Activated T-cell treated with anti-CD3 and anti-CD28 coated beads, Interleukin-2, amount 50 U/mL, for 4 hours (primary cell): ENCODE measurements around the gene IFT52. TPM values are rescaled to one million over a fixed set of nuclear protein-coding genes. Genes with fewer than 3 reads are reported as not detected.

Source experiments
- ATAC-seq, 2 donors: fragments of 200-7000 bp; cut with Tn5 transposase; one replicate each; pipeline ENCODE4 v1.10.0; 2021
- DNase-seq: peaks from one replicate; pipeline ENCODE4 v3.0.0-alpha.2; 2020
- H3K27me3 Mint-ChIP-seq: one replicate; pipeline ENCODE4 v1.8.0; 2021; ENCODE audit warnings: low read depth, mixed read lengths
- H3K36me3 Mint-ChIP-seq: one replicate; pipeline ENCODE4 v1.8.0; 2022; ENCODE audit warnings: mixed read lengths; ENCODE audit not compliant: insufficient read depth
- H3K4me1 Mint-ChIP-seq: one replicate; pipeline ENCODE4 v1.8.0; 2021; ENCODE audit warnings: low read depth, mixed read lengths
- H3K4me3 Mint-ChIP-seq: one replicate; pipeline ENCODE4 v1.8.0; 2021; ENCODE audit warnings: mild to moderate bottlenecking, moderate library complexity, mixed read lengths
- H3K9me3 Mint-ChIP-seq: one replicate; pipeline ENCODE4 v1.8.0; 2021; ENCODE audit warnings: mixed read lengths
- total RNA-seq, 3 donors: library from RNA; stranded (reverse); gene quantifications; one replicate each; pipeline ENCODE4 v1.2.1, GENCODE V29; 2021

The IFT52 gene
- 10 to 100 TPM; 13.5 to 16.1 (median 14.2) TPM for total RNA-seq

DNA sequence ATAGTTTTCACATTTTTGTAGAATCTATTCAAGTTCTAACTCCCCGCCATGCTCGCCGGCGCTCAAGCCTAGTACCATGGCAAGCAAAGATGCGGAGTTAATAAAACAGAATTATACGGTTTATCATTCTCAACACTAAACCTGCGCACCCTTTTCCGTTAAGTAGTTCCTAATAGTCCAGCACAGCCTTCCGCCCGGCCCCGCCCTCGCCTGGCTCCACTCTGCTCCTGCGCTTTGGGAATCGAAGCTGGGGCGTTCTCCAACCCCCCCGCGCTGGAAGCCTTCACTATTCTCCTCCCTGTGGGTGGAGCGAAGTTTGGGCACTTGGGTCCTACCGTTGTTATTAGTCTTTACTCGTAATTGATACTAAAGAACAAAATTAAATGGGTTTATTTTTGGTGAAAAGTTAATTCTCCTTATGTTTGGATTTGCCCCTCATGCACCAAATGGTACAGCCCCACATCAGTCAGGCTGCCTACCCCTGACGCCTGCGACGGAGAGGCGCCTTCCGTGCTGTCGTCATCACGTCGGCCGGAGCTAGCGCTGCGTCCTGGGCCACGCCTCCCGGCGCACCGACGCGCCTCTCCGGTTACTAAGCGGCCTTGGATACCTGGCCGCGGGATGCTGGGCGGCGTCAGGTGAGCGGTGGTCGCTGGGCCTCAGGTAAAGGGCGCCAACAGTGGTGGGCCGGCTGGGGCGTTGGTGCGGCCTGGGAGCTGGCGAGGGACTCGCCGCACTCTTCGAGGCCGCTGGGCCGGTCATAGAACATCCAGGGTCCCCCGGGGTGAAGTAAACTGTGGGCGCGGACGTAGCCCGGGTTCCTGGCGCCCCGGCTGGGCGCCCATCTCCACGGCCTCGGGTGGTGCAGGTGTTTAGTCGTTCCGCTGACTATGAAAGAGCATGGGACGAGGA lies at the start of gene IFT52:
TSS of gene IFT52 (plus strand) at position 546 of the 912 bp plus-strand sequence. CDS start 3,762 bp downstream, outside the sequence.
- peaks cover 16% of the 10 kb centered on the region for H3K4me1 Mint-ChIP-seq
- no peaks in the 10 kb centered on the region for H3K27me3 Mint-ChIP-seq
- H3K36me3 Mint-ChIP-seq: peaks cover 7% of the 10 kb centered on the region
- no peaks in the 10 kb centered on the region for H3K9me3 Mint-ChIP-seq
- DNase-seq: peak; percentile 85
- H3K4me3 Mint-ChIP-seq: peak within 1 kb of the TSS; percentile 91
- ATAC-seq: peak; percentile 99

DNA sequence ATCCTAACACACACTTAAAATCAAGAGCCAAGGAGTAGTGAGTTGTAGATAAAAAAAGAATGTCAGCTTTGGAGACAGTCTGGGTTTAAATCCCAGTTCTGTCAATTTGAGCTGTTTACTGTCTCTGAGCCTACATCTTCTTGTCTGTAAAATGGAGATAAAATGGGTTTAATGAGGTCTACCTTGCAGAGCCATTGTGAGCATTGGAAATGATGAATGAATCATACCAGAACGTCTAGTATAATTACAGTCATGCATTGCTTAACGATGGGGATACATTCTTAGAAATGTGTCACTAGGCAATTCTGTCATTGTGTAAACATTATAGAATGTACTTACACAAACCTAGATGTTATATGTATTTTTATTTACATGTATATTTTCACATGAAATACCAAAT lies 49.5 kb upstream of the IFT52 start:
- no peaks in the 10 kb centered on the region for H3K36me3 Mint-ChIP-seq
- no peaks in the 10 kb centered on the region for H3K27me3 Mint-ChIP-seq
- no peaks in the 10 kb centered on the region for H3K4me1 Mint-ChIP-seq
- no peak overlapping the region for H3K4me3 Mint-ChIP-seq
- ATAC-seq (no peak), DNase-seq (no peak)
- no peaks in the 10 kb centered on the region for H3K9me3 Mint-ChIP-seq

- Mint-ChIP-seq H3K4me3 (no peak overlapping the region), H3K9me3 (no peaks in the 10 kb centered on the region), H3K36me3 (peaks cover 5% of the 10 kb centered on the region), H3K27me3 (no peaks in the 10 kb centered on the region), H3K4me1 (no peaks in the 10 kb centered on the region)
- DNase-seq (no peak), ATAC-seq (no peak)
Measured at GRCh38 chr20:43542161-43542560, 48.6 kb upstream of the IFT52 start.

DNA sequence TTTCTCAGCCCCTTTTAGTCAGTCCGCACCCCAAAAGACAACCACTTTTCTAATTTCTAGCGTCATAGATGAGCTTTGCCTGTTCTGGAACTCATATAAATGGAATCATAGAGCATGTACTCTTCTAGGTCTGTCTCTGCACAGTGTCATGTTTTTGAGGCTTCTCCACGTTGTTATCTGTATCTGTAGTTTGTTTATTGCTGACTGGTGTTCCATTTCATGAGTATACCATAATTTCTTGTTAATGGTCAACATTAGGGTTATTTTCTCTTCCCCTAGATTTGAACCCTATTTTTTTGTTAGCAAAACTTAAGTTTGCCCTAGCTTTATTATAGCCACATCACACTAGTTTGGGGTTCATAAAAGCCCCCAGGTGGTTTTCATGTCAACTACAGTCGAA lies 48.1 kb upstream of the IFT52 start:
- H3K36me3 Mint-ChIP-seq: peaks cover 9% of the 10 kb centered on the region
- ATAC-seq: no peak
- H3K27me3 Mint-ChIP-seq: no peaks in the 10 kb centered on the region
- no peaks in the 10 kb centered on the region for H3K9me3 Mint-ChIP-seq
- H3K4me3 Mint-ChIP-seq: no peak overlapping the region
- no peak for DNase-seq
- H3K4me1 Mint-ChIP-seq: no peaks in the 10 kb centered on the region

GRCh38 chr20:43543138-43543537 lies 47.6 kb upstream of the IFT52 start:
- H3K4me1 Mint-ChIP-seq: no peaks in the 10 kb centered on the region
- DNase-seq: no peak
- H3K27me3 Mint-ChIP-seq: no peaks in the 10 kb centered on the region
- no peak for ATAC-seq
- peaks cover 10% of the 10 kb centered on the region for H3K36me3 Mint-ChIP-seq
- no peak overlapping the region for H3K4me3 Mint-ChIP-seq
- no peaks in the 10 kb centered on the region for H3K9me3 Mint-ChIP-seq

- H3K4me1 Mint-ChIP-seq: no peaks in the 10 kb centered on the region
- no peak overlapping the region for H3K4me3 Mint-ChIP-seq
- H3K9me3 Mint-ChIP-seq: no peaks in the 10 kb centered on the region
- peaks cover 10% of the 10 kb centered on the region for H3K36me3 Mint-ChIP-seq
- H3K27me3 Mint-ChIP-seq: peaks cover 2% of the 10 kb centered on the region
- ATAC-seq (no peak), DNase-seq (no peak)
Measured at GRCh38 chr20:43544501-43544900, 46.2 kb upstream of the IFT52 start.

- Mint-ChIP-seq H3K36me3 (peaks cover 13% of the 10 kb centered on the region), H3K27me3 (peaks cover 2% of the 10 kb centered on the region), H3K4me3 (no peak overlapping the region), H3K4me1 (no peaks in the 10 kb centered on the region), H3K9me3 (no peaks in the 10 kb centered on the region)
- ATAC-seq (no peak), DNase-seq (no peak)
Measured at GRCh38 chr20:43545837-43546578, 44.7 kb upstream of the IFT52 start.

DNA sequence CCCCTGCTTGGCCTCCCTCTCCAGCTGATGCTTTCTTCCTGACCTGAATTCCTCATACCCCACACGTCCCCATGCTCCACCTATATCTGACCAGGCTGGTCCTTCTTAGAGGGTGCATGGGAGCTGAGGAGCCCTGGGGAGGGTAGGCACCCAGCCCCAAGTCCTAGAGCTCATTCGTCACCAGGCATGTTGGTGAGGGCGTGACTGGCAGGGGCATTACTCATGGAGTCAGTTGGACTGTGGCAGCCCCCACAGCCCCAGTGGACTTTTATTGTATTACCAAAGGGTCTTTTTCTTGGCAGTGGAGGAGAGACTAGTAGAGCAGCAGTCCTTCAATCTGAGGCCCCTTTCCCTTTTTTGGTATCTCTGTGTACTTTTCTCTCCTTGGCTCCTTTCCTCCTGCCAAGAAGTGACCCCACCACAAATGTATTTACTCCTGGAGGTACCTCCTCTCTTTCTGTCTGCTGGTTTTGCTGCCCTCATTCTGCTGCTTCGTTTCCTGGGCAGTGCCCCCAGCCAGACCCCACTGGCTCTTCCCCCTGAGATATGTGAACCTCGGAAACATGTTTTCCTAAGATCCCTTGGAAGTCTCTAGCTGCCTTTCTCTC lies 42.4 kb upstream of the IFT52 start:
- peaks cover 17% of the 10 kb centered on the region for H3K36me3 Mint-ChIP-seq
- DNase-seq (no peak), ATAC-seq (no peak)
- no peaks in the 10 kb centered on the region for H3K9me3 Mint-ChIP-seq
- H3K4me1 Mint-ChIP-seq: no peaks in the 10 kb centered on the region
- peaks cover 2% of the 10 kb centered on the region for H3K27me3 Mint-ChIP-seq
- H3K4me3 Mint-ChIP-seq: no peak overlapping the region

- H3K27me3 Mint-ChIP-seq: peaks cover 2% of the 10 kb centered on the region
- no peak for DNase-seq
- peaks cover 17% of the 10 kb centered on the region for H3K36me3 Mint-ChIP-seq
- ATAC-seq: no peak
- no peak overlapping the region for H3K4me3 Mint-ChIP-seq
- no peaks in the 10 kb centered on the region for H3K4me1 Mint-ChIP-seq
- H3K9me3 Mint-ChIP-seq: no peaks in the 10 kb centered on the region
Measured at GRCh38 chr20:43549416-43550065, 41.2 kb upstream of the IFT52 start.

GRCh38 chr20:43550456-43550855 lies 40.3 kb upstream of the IFT52 start:
- ATAC-seq (no peak), DNase-seq (no peak)
- H3K27me3 Mint-ChIP-seq: peaks cover 2% of the 10 kb centered on the region
- no peaks in the 10 kb centered on the region for H3K9me3 Mint-ChIP-seq
- H3K4me1 Mint-ChIP-seq: no peaks in the 10 kb centered on the region
- peaks cover 17% of the 10 kb centered on the region for H3K36me3 Mint-ChIP-seq
- no peak overlapping the region for H3K4me3 Mint-ChIP-seq

GRCh38 chr20:43554369-43554768 lies 36.4 kb upstream of the IFT52 start:
- Mint-ChIP-seq H3K4me3 (no peak overlapping the region), H3K4me1 (no peaks in the 10 kb centered on the region), H3K36me3 (peaks cover 7% of the 10 kb centered on the region), H3K9me3 (no peaks in the 10 kb centered on the region), H3K27me3 (no peaks in the 10 kb centered on the region)
- DNase-seq: no peak
- no peak for ATAC-seq

DNA sequence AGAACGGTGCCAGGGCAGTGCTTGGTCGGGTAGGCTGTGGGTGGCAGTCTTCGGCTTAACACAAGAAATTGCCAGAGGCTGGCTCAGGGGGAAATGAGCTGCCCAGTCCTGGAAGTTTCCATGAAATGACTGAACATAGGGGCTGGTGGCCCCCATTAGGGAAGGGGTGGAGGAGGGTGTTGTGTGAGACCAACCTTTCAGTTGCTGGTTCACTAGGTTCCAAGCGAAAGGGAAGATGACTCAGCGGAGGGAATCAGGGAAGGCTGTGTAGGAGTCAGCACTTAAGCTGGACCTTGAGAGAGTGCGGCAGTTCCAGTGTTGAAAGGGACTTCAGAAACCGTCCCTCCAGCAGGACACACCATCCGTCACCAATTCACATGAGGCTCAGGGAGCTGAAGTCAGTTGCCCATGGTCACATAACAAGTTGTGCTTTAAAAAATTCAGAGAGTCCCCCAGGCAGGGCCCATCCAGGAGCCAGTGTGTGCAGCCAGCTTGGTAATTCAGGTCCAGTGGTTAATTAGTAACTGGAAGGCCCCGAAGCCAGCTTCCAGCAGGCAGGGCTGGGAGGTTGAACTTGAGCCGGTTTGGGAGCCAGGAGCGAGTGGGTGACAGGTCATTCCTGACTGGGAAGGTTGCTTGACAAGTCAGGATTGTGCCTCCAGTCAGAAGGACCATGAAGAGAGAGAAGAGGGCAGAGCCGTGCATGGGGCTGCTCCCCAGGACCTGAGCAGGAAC lies 32.2 kb upstream of the IFT52 start, which contains the start of gene SGK2:
TSS of gene SGK2 (plus strand) at position 616 of the 735 bp plus-strand sequence. CDS start 7,469 bp downstream, outside the sequence.
- Mint-ChIP-seq H3K36me3 (no peaks in the 10 kb centered on the region), H3K4me1 (no peaks in the 10 kb centered on the region), H3K9me3 (no peaks in the 10 kb centered on the region), H3K27me3 (no peaks in the 10 kb centered on the region), H3K4me3 (no peak within 1 kb of the TSS)
- no peak for DNase-seq
- ATAC-seq: no peak

DNA sequence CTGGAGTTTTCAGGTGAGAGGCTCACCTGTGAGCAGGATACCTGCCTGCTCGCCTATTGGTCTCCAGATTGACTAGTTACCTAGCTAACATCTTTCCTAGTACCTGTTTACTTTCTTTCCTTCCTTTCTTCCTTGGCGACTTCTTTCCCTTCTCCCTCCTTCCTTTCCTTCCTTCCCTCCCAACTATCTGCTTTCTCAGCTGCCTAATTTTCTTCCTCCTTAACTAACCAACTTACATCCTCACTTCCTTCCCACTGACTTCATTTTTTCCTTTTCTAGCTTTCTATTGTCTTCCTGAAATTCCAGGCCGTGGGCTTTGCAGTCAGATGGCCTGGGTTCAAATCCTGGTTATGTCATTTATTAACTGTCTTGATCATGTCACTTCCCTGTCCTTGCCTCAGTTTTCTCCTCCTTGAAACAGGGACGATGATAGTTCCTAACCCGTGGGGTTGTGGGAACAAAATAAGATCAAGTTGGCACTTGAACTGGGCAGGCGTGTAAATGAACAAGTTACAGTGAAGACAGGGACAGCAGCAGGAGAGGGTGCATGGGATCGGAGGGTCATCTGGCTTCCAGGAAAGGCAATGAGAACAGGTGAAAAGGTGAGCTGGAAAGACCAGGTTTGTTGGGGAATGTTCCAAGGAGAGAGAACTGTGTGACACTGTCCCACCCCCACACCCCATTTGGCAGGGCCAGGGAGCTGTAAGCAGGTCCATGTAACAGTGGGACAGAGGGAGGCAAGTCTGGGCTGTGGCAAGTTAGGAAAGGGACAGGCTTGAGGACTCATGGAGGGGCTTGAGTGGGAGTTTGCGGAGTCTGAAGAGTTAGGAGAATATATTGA lies 31.4 kb upstream of the IFT52 start:
- ATAC-seq: no peak
- no peaks in the 10 kb centered on the region for H3K9me3 Mint-ChIP-seq
- no peaks in the 10 kb centered on the region for H3K27me3 Mint-ChIP-seq

More for the DNA sequence above, 31.4 kb upstream of the IFT52 start:
- H3K36me3 Mint-ChIP-seq: no peaks in the 10 kb centered on the region
- no peak overlapping the region for H3K4me3 Mint-ChIP-seq
- no peaks in the 10 kb centered on the region for H3K4me1 Mint-ChIP-seq
- no peak for DNase-seq
